NAMALWA (cell line): ENCODE results near the gene KIF21B.
A peak's percentile ranks its signal among the peaks of the same experiment; 100 is the strongest.

Experiments
- DNase-seq: peaks from one replicate; pipeline ENCODE4 v3.0.0-alpha.2; 2015; ENCODE audit warnings: low spot score

Gene KIF21B

GRCh38 chr1:201019321-201019977 lies 4.1 kb downstream of the KIF21B start:
- DNase-seq: peak; percentile 94

- peak; percentile 24 for DNase-seq
Measured at GRCh38 chr1:201017828-201018163, 5.7 kb downstream of the KIF21B start.

- peak; percentile 81 for DNase-seq
Measured at GRCh38 chr1:201016943-201017827, 6.3 kb downstream of the KIF21B start.

GRCh38 chr1:201016211-201016651 lies 7.3 kb downstream of the KIF21B start:
- DNase-seq: no peak

- peak; percentile 42 for DNase-seq
Measured at GRCh38 chr1:201015551-201016091, 7.9 kb downstream of the KIF21B start.

- DNase-seq: peak; percentile 48
Measured at GRCh38 chr1:201014816-201015200, 8.7 kb downstream of the KIF21B start.

GRCh38 chr1:201013991-201014815 lies 9.3 kb downstream of the KIF21B start:
- no peak for DNase-seq

- no peak for DNase-seq
Measured at GRCh38 chr1:201013031-201013485, 10.5 kb downstream of the KIF21B start.

GRCh38 chr1:201011616-201012015 lies 11.9 kb downstream of the KIF21B start:
- DNase-seq: no peak

GRCh38 chr1:201009962-201010645 lies 13.4 kb downstream of the KIF21B start:
- no peak for DNase-seq

- no peak for DNase-seq
Measured at GRCh38 chr1:201008666-201009360, 14.7 kb downstream of the KIF21B start.

- no peak for DNase-seq
Measured at GRCh38 chr1:201007481-201007880, 16.0 kb downstream of the KIF21B start.

- no peak for DNase-seq
Measured at GRCh38 chr1:201006450-201006849, 17.1 kb downstream of the KIF21B start.

- DNase-seq: no peak
Measured at GRCh38 chr1:201004732-201005131, 18.8 kb downstream of the KIF21B start.

- no peak for DNase-seq
Measured at GRCh38 chr1:201004154-201004553, 19.4 kb downstream of the KIF21B start.

- DNase-seq: no peak
Measured at GRCh38 chr1:201002510-201002909, 21.0 kb downstream of the KIF21B start.

- DNase-seq: no peak
Measured at GRCh38 chr1:201001962-201002361, 21.6 kb downstream of the KIF21B start.

- no peak for DNase-seq
Measured at GRCh38 chr1:201000391-201000790, 23.1 kb downstream of the KIF21B start.

GRCh38 chr1:200999667-201000066 lies 23.8 kb downstream of the KIF21B start:
- DNase-seq: no peak

GRCh38 chr1:200998323-200998722 lies 25.2 kb downstream of the KIF21B start:
- no peak for DNase-seq
